ENCODE measurements around the gene PPP1R3F.
"Not testable (repeated sequence)": the region's sequence is repeated elsewhere in the genome, so short reads cannot be mapped to it uniquely, and the experiment has no call there.

DNA sequence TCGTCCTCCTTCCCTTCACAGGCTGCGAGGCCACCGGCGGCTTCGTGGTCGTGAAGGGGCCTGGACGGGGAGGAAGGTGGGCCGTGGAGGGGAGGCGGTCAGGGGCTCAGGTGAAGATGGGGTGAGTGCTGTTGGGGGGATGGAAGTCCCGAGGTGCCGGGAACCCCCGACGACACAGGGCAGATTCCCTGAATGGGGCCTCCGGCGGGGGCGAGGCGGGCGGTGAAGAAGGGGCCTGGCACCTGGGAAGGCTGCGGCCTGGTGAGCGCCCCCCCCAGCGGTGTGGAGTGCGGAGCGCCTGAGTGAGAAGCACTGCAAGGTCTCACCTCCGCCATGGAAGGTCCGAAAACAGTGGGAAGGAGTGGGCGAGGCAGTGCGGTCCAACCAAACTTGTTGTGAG lies 52.7 kb downstream of the PPP1R3F start:
- TF ChIP-seq, protein P1, sequence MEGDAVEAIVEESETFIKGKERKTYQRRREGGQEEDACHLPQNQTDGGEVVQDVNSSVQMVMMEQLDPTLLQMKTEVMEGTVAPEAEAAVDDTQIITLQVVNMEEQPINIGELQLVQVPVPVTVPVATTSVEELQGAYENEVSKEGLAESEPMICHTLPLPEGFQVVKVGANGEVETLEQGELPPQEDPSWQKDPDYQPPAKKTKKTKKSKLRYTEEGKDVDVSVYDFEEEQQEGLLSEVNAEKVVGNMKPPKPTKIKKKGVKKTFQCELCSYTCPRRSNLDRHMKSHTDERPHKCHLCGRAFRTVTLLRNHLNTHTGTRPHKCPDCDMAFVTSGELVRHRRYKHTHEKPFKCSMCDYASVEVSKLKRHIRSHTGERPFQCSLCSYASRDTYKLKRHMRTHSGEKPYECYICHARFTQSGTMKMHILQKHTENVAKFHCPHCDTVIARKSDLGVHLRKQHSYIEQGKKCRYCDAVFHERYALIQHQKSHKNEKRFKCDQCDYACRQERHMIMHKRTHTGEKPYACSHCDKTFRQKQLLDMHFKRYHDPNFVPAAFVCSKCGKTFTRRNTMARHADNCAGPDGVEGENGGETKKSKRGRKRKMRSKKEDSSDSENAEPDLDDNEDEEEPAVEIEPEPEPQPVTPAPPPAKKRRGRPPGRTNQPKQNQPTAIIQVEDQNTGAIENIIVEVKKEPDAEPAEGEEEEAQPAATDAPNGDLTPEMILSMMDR (IDR thresholded peaks at IDR 0.05; ENCODE audit: low read length), result not testable (repeated sequence)
- TF ChIP-seq EZH2 (optimal IDR thresholded peaks at IDR 0.05; ENCODE audit: low read depth, low read length); EZH2phosphoT487 (IDR thresholded peaks at IDR 0.05; ENCODE audit: low read length): not testable (repeated sequence)
